Measurements from ENCODE around the gene POP7.
"Not testable (repeated sequence)": the region's sequence is repeated elsewhere in the genome, so short reads cannot be mapped to it uniquely, and the experiment has no call there.

Gene POP7

DNA sequence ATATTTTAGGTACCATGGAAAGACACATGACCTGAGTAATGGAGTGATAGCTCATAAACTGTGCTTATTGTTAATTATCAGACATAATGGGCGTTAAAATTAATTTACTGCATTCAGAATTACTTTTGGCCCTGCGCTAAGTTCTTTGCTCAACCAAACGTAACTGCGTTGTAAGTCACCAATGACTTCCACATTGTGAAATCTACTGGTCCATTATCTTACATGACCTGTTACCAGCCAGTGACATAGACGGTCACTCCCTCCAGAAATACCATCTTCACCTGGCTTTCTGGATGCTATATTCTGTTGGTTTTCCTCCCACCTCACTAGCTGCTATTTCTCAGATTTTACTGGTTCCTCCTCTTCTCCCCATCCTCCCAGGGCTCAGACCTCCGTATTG, 6.9 kb upstream of the POP7 start:
- Histone ChIP-seq H3K4me3 (ENCODE audit: insufficient read depth, low read length, poor library complexity, severe bottlenecking) (no peak overlapping the region), H3K9me3 (ENCODE audit: insufficient read depth, low read length) (no peaks in the 10 kb centered on the region), H3K79me2 (ENCODE audit: insufficient read depth, low read length) (no peaks in the 10 kb centered on the region), H3K4me2 (ENCODE audit: low read depth, low read length, poor library complexity, severe bottlenecking) (no peak overlapping the region), H3K9me2 (replicated peaks; ENCODE audit: insufficient read depth, low read length) (no peaks in the 10 kb centered on the region), H2AFZ (ENCODE audit: low read depth, low read length, severe bottlenecking) (no peak overlapping the region), H3F3A (ENCODE audit: insufficient read depth) (peaks cover 16% of the 10 kb centered on the region), H4K20me1 (ENCODE audit: low read depth, low read length) (no peaks in the 10 kb centered on the region), H3K27ac (ENCODE audit: low read depth, low read length) (no peak overlapping the region), H3K9ac (ENCODE audit: low read length) (no peak overlapping the region), H3K27me3 (ENCODE audit: low read length) (no peaks in the 10 kb centered on the region), H3K36me3 (ENCODE audit: low read length) (no peaks in the 10 kb centered on the region)
- TF ChIP-seq, protein P1, sequence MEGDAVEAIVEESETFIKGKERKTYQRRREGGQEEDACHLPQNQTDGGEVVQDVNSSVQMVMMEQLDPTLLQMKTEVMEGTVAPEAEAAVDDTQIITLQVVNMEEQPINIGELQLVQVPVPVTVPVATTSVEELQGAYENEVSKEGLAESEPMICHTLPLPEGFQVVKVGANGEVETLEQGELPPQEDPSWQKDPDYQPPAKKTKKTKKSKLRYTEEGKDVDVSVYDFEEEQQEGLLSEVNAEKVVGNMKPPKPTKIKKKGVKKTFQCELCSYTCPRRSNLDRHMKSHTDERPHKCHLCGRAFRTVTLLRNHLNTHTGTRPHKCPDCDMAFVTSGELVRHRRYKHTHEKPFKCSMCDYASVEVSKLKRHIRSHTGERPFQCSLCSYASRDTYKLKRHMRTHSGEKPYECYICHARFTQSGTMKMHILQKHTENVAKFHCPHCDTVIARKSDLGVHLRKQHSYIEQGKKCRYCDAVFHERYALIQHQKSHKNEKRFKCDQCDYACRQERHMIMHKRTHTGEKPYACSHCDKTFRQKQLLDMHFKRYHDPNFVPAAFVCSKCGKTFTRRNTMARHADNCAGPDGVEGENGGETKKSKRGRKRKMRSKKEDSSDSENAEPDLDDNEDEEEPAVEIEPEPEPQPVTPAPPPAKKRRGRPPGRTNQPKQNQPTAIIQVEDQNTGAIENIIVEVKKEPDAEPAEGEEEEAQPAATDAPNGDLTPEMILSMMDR (IDR thresholded peaks at IDR 0.05; ENCODE audit: insufficient read depth, low read length, poor library complexity, severe bottlenecking), result no peak
- TF ChIP-seq EZH2phosphoT487 (conservative IDR thresholded peaks at IDR 0.05; ENCODE audit: low read length), result no peak

DNA sequence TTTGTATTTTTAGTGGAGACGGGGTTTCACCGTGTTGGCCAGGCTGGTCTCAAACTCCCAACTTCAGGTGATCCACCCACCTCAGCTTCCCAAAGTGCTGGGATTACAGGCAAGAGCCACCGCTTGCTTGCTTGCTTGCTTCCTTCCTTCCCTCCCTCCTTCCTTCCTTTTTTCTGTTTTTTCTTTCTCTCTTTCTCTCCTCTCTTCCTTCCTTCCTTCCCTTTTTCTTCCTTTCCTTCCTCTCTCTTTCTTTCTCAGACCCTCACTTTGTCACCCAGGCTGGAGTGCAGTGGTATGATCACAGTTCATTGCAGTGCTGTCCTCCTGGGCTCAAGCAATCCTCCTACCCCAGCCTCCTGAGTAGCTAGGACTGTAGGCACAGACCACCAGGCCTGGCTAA, 4.8 kb upstream of the POP7 start:
- H3K9ac ChIP-seq (ENCODE audit: low read length), result not testable (repeated sequence)

DNA sequence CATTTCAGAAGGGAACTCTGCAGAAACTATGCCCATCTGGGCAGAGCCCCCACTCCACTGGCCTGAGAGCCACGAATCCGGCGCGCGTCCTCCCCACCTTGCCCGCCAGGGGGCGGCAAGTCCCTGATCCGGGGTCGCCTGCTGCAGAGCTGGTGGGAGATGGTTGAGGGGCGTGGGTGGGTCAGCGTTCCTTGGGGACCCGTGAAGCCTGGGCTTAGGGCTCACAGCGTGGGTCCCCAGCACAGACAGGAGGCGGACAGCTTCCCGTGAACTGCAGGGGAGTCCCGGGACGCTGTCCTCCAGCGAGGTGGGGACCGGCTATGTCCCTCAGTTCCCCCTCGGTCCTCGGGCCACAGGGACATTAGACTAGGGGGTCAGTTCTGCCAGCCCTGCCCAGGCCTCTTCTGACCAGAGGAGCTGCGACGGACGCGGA, 585 bp upstream of the POP7 start:
- Histone ChIP-seq H3K9me2 (replicated peaks; ENCODE audit: insufficient read depth, low read length) (no peaks in the 10 kb centered on the region), H3K9ac (ENCODE audit: low read length) (peak overlapping the region; percentile 98), H4K20me1 (ENCODE audit: low read depth, low read length) (no peaks in the 10 kb centered on the region), H2AFZ (ENCODE audit: low read depth, low read length, severe bottlenecking) (peak overlapping the region; percentile 35), H3K9me3 (ENCODE audit: insufficient read depth, low read length) (no peaks in the 10 kb centered on the region), H3K4me3 (ENCODE audit: insufficient read depth, low read length, poor library complexity, severe bottlenecking) (peak overlapping the region; percentile 99), H3F3A (ENCODE audit: insufficient read depth) (0 out of 2 replicates have a peak, but pooled peaks cover 3% of the 10 kb centered on the region), H3K36me3 (ENCODE audit: low read length) (no peaks in the 10 kb centered on the region), H3K4me2 (ENCODE audit: low read depth, low read length, poor library complexity, severe bottlenecking) (peak overlapping the region; percentile 57), H3K79me2 (ENCODE audit: insufficient read depth, low read length) (peaks cover 19% of the 10 kb centered on the region), H3K27ac (ENCODE audit: low read depth, low read length) (peak overlapping the region; percentile 59), H3K27me3 (ENCODE audit: low read length) (no peaks in the 10 kb centered on the region)
- TF ChIP-seq, protein P1 (IDR thresholded peaks at IDR 0.05; ENCODE audit: insufficient read depth, low read length, poor library complexity, severe bottlenecking), result peak; percentile 90
- TF ChIP-seq EZH2phosphoT487 (conservative IDR thresholded peaks at IDR 0.05; ENCODE audit: low read length), result no peak

More for the DNA sequence above, 4.8 kb upstream of the POP7 start:
- not testable (repeated sequence) for H3K27ac ChIP-seq (ENCODE audit: low read depth, low read length); H3K4me2 ChIP-seq (ENCODE audit: low read depth, low read length, poor library complexity, severe bottlenecking); H4K20me1 ChIP-seq (ENCODE audit: low read depth, low read length); H3K79me2 ChIP-seq (ENCODE audit: insufficient read depth, low read length); H3K27me3 ChIP-seq (ENCODE audit: low read length); H3K9me2 ChIP-seq (replicated peaks; ENCODE audit: insufficient read depth, low read length); H3K36me3 ChIP-seq (ENCODE audit: low read length); H2AFZ ChIP-seq (ENCODE audit: low read depth, low read length, severe bottlenecking); H3K9me3 ChIP-seq (ENCODE audit: insufficient read depth, low read length); H3K4me3 ChIP-seq (ENCODE audit: insufficient read depth, low read length, poor library complexity, severe bottlenecking); H3F3A ChIP-seq (ENCODE audit: insufficient read depth)

DNA sequence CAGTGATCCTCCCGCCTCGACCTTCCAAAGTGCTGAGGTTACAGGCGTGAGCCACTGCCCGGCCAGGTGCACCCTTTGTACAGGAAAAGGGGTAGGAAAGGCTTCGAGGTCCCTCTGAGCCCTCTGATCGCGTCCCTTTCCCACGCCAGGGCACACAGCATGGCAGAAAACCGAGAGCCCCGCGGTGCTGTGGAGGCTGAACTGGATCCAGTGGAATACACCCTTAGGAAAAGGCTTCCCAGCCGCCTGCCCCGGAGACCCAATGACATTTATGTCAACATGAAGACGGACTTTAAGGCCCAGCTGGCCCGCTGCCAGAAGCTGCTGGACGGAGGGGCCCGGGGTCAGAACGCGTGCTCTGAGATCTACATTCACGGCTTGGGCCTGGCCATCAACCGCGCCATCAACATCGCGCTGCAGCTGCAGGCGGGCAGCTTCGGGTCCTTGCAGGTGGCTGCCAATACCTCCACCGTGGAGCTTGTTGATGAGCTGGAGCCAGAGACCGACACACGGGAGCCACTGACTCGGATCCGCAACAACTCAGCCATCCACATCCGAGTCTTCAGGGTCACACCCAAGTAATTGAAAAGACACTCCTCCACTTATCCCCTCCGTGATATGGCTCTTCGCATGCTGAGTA, 871 bp downstream of the POP7 start:
- Histone ChIP-seq H3K27ac (ENCODE audit: low read depth, low read length) (peak overlapping the region; percentile 59; the same call in 1 of the 2 replicates), H3K27me3 (ENCODE audit: low read length) (no peaks in the 10 kb centered on the region), H4K20me1 (ENCODE audit: low read depth, low read length) (no peaks in the 10 kb centered on the region), H2AFZ (ENCODE audit: low read depth, low read length, severe bottlenecking) (no peak overlapping the region), H3F3A (ENCODE audit: insufficient read depth) (0 out of 2 replicates have a peak, but pooled peaks cover 3% of the 10 kb centered on the region), H3K9me2 (replicated peaks; ENCODE audit: insufficient read depth, low read length) (no peaks in the 10 kb centered on the region), H3K36me3 (ENCODE audit: low read length) (no peaks in the 10 kb centered on the region), H3K9me3 (ENCODE audit: insufficient read depth, low read length) (no peaks in the 10 kb centered on the region), H3K4me3 (ENCODE audit: insufficient read depth, low read length, poor library complexity, severe bottlenecking) (peak overlapping the region; percentile 99), H3K79me2 (ENCODE audit: insufficient read depth, low read length) (peaks cover 19% of the 10 kb centered on the region), H3K9ac (ENCODE audit: low read length) (peak overlapping the region; percentile 98), H3K4me2 (ENCODE audit: low read depth, low read length, poor library complexity, severe bottlenecking) (peak overlapping the region; percentile 69)
- TF ChIP-seq, protein P1 (IDR thresholded peaks at IDR 0.05; ENCODE audit: insufficient read depth, low read length, poor library complexity, severe bottlenecking), result no peak
- no peak for TF ChIP-seq EZH2phosphoT487 (conservative IDR thresholded peaks at IDR 0.05; ENCODE audit: low read length)
